Measurements from ENCODE around the gene BNC2. TPM values are rescaled to one million over a fixed set of nuclear protein-coding genes. Genes with fewer than 3 reads are reported as not detected.

The BNC2 gene
- total RNA-seq, 1 experiment from 2014 or later, result 2.9 TPM

GRCh38 chr9:16773617-16774016, 96.9 kb downstream of the BNC2 start:
- no peak for TF ChIP-seq EZH2 (IDR thresholded peaks at IDR 0.05; ENCODE audit: low read depth)
- no peak for TF ChIP-seq CTCF (conservative IDR thresholded peaks at IDR 0.05)
- Histone ChIP-seq H3K9me3 (ENCODE audit: insufficient read depth, low read depth) (no peaks in the 10 kb centered on the region), H3K27ac (no peak overlapping the region), H3K4me2 (no peak overlapping the region), H3F3A (ENCODE audit: insufficient read depth, low read depth) (no peaks in the 10 kb centered on the region), H3K36me3 (ENCODE audit: low read depth) (no peaks in the 10 kb centered on the region), H3K4me1 (replicated peaks; ENCODE audit: insufficient read depth) (no peaks in the 10 kb centered on the region), H4K20me1 (ENCODE audit: insufficient read depth) (no peaks in the 10 kb centered on the region), H3K9me2 (ENCODE audit: insufficient read depth) (no peaks in the 10 kb centered on the region), H3K27me3 (ENCODE audit: insufficient read depth, low read depth) (no peaks in the 10 kb centered on the region), H3K4me3 (no peak overlapping the region), H2AFZ (no peak overlapping the region), H3K79me2 (ENCODE audit: low read depth) (no peaks in the 10 kb centered on the region)
- CTCF ChIA-PET, result no interaction called here
- POLR2A ChIA-PET (ENCODE audit: unreplicated experiment), result no interaction called here
- no TSS peak for BruUV-seq (replicated peaks)
- no peak for DNase-seq
- intact Hi-C loops (cut with micrococcal nuclease; ENCODE audit: unreplicated experiment), result no loop called here

- DNase-seq, result no peak
- TF ChIP-seq CTCF (conservative IDR thresholded peaks at IDR 0.05), result no peak
- Histone ChIP-seq H3K4me3 (no peak overlapping the region), H3K36me3 (ENCODE audit: low read depth) (no peaks in the 10 kb centered on the region), H2AFZ (no peak overlapping the region), H3K79me2 (ENCODE audit: low read depth) (no peaks in the 10 kb centered on the region), H3K27ac (no peak overlapping the region), H3K4me1 (replicated peaks; ENCODE audit: insufficient read depth) (no peaks in the 10 kb centered on the region), H3K4me2 (no peak overlapping the region), H4K20me1 (ENCODE audit: insufficient read depth) (no peaks in the 10 kb centered on the region), H3K27me3 (ENCODE audit: insufficient read depth, low read depth) (no peaks in the 10 kb centered on the region), H3K9me3 (ENCODE audit: insufficient read depth, low read depth) (no peaks in the 10 kb centered on the region), H3K9me2 (ENCODE audit: insufficient read depth) (no peaks in the 10 kb centered on the region), H3F3A (ENCODE audit: insufficient read depth, low read depth) (no peaks in the 10 kb centered on the region)
- POLR2A ChIA-PET (ENCODE audit: unreplicated experiment), result no interaction called here
- CTCF ChIA-PET, result no interaction called here
- no TSS peak for BruUV-seq (replicated peaks)
- intact Hi-C loops (cut with micrococcal nuclease; ENCODE audit: unreplicated experiment), result no loop called here
Measured at GRCh38 chr9:16773116-16773515, 97.4 kb downstream of the BNC2 start.

GRCh38 chr9:16771356-16771755, 99.1 kb downstream of the BNC2 start:
- Histone ChIP-seq H3K27ac (no peak overlapping the region), H3K4me1 (replicated peaks; ENCODE audit: insufficient read depth) (no peaks in the 10 kb centered on the region), H3K79me2 (ENCODE audit: low read depth) (no peaks in the 10 kb centered on the region), H3K4me2 (no peak overlapping the region), H3K36me3 (ENCODE audit: low read depth) (no peaks in the 10 kb centered on the region), H3K27me3 (ENCODE audit: insufficient read depth, low read depth) (no peaks in the 10 kb centered on the region), H3F3A (ENCODE audit: insufficient read depth, low read depth) (no peaks in the 10 kb centered on the region), H4K20me1 (ENCODE audit: insufficient read depth) (no peaks in the 10 kb centered on the region), H3K4me3 (no peak overlapping the region), H2AFZ (no peak overlapping the region), H3K9me2 (ENCODE audit: insufficient read depth) (no peaks in the 10 kb centered on the region), H3K9me3 (ENCODE audit: insufficient read depth, low read depth) (no peaks in the 10 kb centered on the region)
- CTCF ChIA-PET, result no interaction called here
- intact Hi-C loops (cut with micrococcal nuclease; ENCODE audit: unreplicated experiment), result no loop called here
- POLR2A ChIA-PET (ENCODE audit: unreplicated experiment), result no interaction called here
- TF ChIP-seq EZH2 (IDR thresholded peaks at IDR 0.05; ENCODE audit: low read depth) (no peak), CTCF (conservative IDR thresholded peaks at IDR 0.05) (no peak)
- no peak for DNase-seq
- no TSS peak for BruUV-seq (replicated peaks)

All from PC-9 (cell line).